GM11168 (cell line): ENCODE measurements around the gene CPNE5.
"Not testable (repeated sequence)": the region's sequence is repeated elsewhere in the genome, so short reads cannot be mapped to it uniquely, and the experiment has no call there.

ENCODE experiments used
- in situ Hi-C: fragments of 300-500 bp; cut with MboI; formaldehyde crosslinking; loops from one replicate; pipeline ENCODE4 v1.12.0; 2022; ENCODE audit warnings: low sequenced_read_pairs; ENCODE audit not compliant: unreplicated experiment

The CPNE5 gene

DNA sequence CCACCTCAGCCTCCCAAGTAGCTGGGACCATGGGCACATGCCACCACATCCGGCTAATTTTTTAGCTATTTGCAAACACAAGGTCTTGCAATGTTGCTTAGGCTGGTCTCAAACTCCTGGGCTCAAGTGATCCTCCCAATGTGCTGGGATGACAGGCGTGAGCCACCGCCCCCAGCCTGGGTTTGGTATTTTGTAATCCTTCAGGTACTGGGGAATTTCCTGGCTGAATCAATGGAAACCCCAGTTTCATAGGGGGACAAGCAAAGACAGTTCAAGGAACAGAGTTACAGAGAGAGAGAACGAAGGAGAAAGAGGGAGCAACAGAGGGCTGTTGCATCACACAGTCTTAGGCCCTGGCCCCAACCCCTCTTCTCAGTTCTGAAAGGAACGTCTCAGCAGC lies 105.9 kb downstream of the CPNE5 start:
- in situ Hi-C loops = no loop called here

GRCh38 chr6:36731622-36732310 lies 107.5 kb downstream of the CPNE5 start:
- in situ Hi-C loops = no loop called here

DNA sequence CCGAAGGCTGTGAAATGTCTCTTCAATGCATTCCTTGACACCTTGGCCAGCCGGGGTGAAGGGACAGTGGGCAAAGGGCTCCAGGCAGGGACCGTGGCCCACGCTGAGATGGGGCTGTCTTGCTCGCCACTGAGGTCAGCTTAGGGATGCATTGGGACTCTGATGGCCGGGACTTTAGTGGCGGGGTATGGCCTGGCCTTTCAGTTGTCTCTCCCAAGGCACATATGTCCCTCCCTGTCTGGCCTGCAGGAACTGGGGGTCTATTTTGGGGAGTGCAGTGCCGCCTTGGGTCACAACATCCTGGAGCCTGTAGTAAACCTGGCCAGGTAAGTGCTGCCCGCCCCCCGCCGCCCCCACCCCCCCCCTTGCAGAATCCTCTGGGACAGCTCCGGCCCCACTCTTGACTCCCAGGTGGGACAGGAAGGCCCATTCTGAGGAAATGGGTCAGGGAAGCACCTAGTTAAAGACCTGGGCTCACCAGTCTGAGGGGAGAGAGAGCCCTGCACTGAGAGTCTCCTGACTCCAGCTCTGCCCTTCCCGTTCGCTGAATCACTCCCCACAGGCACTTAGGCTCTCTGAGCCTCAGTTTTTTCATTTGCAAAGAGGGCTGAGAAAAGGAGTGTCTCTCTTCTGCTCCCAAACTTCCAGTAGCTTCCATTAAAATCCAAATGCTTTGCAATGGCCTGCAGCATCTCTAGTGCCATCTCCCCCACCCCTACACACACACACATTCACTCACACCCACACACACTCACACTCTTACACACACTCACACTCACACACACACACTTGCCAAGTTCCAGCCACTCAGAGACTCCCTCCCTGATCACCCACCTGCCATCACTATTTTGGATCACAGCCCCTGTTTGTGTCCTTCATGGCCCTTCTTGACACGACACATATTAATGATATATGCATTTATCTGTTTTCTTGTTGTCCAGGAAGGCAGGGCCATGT lies 108.5 kb downstream of the CPNE5 start:
- in situ Hi-C loops = no loop called here

DNA sequence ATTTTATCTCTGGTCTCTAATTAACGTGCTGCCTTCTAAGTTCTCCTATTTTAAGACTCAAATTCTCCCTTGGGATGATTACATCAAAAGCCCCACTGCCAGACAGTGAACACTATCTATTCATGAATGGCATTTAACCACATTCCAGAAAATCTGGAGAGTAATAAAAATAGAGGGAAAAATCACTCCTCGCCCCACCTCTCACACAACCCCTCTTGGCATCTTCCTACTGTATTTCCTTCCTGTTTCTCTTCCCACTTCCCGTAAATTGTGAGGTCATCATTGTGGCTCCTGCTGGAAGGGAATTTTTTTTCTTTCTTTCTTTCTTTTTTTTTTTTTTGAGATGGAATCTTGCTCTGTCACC lies 110.1 kb downstream of the CPNE5 start:
- in situ Hi-C loops = no loop called here

GRCh38 chr6:36728289-36729160 lies 110.7 kb downstream of the CPNE5 start:
- in situ Hi-C loops = no loop called here

DNA sequence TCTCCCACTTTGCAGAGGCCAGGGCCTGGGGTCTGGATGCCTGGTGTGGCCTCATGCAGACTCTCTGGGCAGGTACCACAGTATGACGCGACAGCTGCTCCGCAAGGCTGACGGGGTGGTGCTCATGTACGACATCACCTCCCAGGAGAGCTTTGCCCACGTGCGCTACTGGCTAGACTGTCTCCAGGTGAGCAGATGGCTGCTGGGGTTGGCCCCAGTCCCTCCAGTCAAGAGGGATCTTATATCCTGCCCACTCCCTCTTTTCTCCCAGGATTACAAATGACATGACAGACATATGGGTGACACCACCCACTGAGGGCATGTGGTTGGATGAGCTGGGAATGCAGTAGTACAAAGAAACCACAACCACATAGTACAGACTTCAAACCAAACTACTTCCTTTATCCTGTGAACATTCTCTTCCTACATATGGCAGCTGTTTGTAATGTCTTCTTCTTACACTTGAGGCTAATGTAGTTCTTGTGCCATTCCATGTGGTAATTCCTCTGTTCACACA lies 111.7 kb downstream of the CPNE5 start:
- in situ Hi-C loops = no loop called here

DNA sequence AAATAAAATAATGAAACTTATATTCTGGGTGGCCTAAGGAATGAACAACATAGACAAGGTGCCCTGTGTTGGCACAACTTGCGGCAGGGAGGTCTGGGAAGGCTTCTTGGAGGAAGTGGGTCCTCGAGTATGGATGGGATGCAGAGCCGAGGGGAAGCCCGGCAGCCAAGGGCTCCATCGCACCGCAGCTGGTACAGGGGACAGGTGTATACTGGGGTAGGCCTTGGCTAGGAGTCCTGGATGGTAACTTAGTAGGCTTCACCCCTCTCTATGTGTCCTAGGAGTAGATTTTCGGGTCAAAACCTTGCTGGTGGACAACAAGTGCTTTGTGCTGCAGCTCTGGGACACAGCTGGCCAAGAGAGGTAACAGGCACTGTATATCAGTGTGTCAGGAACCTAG lies 113.7 kb downstream of the CPNE5 start:
- in situ Hi-C loops = no loop called here

DNA sequence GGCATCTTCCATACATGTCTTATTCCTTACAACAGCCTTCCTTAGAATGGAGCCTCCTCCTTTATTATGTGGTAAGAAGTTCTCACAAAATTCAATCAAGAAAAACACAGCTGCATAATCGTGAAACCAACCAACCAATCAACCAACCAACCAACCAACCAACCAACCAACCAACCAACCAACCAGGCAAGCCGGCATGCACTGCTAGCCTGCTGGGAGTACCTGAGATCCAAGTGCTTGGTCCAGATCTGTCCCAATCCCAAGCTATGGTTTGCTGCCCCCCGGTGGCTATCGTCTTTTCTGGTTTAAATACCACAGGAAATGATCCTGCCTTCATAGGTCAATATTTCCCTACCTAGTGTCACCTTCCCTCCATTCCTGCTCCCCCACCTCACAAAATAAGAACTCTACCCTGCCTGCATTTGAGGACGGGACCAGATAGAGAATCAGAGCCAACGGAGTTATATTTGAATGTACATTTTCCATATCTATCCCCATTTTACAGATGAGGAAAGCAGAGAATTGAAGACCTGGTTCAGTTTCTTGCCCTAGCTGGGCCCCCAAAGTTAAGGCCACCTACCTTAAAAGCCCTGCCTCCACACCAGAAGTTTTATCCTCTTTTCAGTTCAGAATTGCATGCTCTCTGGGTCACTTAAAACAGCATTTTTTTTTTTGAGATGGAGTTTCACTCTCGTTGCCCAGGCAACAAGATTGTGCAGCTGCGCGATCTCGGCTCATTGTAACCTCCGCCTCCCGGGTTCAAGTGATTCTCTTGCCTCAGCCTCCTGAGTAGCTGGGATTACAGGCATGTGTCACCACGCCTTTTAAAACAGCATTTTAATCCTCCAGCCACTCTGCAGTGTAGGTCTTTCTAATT lies 114.5 kb downstream of the CPNE5 start:
- in situ Hi-C loops = no loop called here

DNA sequence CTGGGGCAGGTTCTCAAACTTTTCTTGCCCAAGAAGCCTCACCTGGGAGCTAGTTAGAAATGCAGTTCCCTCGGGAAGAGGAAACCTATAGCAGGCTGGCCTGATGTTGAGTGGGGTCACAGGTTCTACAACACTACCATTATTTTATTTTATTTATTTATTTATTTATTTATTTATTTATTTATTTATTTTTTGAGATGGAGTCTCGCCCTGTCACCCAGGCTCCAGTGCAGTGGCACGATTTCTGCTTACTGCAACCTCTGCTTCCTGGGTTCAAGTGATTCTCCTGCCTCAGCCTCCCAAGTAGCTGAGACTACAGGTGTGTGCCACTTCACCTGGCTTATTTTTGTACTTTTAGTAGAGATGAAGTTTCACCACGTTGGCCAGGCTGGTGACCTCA lies 115.3 kb downstream of the CPNE5 start:
- in situ Hi-C loops = not testable (repeated sequence)

GRCh38 chr6:36722879-36723278 lies 116.4 kb downstream of the CPNE5 start:
- in situ Hi-C loops = no loop called here

GRCh38 chr6:36722365-36722764 lies 116.9 kb downstream of the CPNE5 start:
- in situ Hi-C loops = no loop called here

DNA sequence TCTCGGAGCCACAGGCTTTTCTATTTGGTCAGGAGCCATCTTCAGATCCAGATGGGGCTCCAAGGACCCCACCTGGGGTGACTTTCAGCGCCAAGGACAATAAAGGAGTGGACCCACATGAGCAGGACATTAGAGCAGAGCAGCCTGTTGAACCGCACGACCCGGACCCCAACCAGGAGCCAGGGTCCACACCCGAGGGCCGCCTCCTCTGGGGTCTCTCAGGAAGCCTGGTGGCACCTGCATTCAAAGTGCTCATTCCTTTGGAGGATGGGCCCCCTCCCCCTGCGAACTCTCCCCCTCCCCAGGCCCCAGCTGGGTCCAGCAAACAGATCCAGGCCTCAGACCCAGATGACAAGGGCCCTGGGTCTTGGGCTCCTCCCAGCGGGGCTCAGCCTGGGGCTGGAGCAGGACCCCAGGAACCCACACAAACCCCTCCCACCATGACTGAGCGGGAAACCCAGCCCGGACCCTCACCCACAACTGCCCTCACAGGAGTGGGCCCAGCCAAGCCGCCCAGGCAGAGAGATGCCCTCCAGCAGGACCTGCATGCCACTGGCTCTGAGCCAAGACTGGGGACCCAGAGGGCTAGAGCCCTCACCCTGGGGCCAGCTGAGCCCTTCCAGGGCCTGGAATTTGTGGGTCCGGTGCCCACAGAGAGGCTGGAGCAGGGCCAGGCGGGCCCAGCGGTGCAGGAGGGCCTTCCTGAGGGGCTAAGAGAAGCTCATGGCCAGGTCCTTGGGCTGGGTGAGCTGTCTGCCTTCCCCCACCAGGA lies 117.7 kb downstream of the CPNE5 start:
- in situ Hi-C loops = no loop called here

DNA sequence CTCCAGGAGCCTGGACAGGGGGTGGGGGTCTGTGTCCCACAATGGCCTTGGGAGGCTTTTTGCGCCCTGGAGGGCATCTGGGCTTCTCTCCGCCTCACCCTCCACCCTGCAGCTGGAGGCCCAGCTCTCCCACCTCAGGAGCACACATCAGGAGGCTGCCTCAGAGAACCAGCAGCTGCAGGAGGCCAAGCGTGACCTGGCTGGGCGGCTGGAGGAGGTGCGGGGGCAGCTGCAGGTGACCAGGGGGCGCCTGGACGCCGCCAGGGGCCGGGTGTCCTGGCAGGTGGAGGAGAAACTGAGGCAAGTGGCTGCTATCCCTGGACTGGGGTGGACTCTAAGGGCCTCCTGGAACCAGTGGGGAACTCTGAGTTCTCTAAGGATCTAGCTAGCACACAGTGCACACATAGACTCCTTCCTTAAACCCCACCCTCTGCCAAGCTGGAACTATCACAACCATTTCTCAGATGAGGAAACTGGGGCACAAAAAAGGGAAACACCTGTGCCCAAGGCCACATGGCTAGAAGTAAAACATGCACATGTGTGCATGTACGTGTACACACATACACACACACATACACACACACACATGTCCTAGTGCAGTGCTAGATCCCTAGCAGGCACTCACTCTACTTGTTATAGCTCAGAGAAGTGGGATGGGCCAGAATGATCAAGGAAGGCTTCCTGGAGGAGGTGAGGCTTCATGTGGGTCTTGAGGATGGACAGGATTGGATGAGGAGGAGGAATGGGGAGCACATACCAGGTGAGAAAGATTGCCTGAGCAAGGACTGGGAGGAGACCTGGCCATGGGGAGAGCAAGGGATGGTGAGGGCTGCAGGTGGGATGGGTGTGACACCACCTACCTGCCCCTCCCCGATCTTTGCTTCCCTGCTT lies 118.7 kb downstream of the CPNE5 start:
- in situ Hi-C loops = no loop called here

GRCh38 chr6:36719126-36719525 lies 120.1 kb downstream of the CPNE5 start:
- in situ Hi-C loops = no loop called here

GRCh38 chr6:36718560-36718959 lies 120.7 kb downstream of the CPNE5 start:
- in situ Hi-C loops = no loop called here

GRCh38 chr6:36717871-36718540 lies 121.2 kb downstream of the CPNE5 start:
- in situ Hi-C loops = no loop called here

GRCh38 chr6:36717231-36717825 lies 121.9 kb downstream of the CPNE5 start:
- in situ Hi-C loops = no loop called here
